COLO829 (cell line): Measurements from ENCODE around the gene DRD5.

Experiments used
- DNase-seq: peaks from one replicate; pipeline ENCODE4 v3.0.0; 2012; ENCODE audit warnings: low spot score

DRD5 gene

GRCh38 chr4:9816285-9816684, 34.9 kb downstream of the DRD5 start:
- no peak for DNase-seq

GRCh38 chr4:9820343-9820742, 38.9 kb downstream of the DRD5 start:
- no peak for DNase-seq

GRCh38 chr4:9825049-9825448, 43.6 kb downstream of the DRD5 start:
- no peak for DNase-seq

GRCh38 chr4:9826551-9826950, 45.1 kb downstream of the DRD5 start:
- DNase-seq, result no peak

- DNase-seq, result no peak
Observed at GRCh38 chr4:9832640-9833039, 51.2 kb downstream of the DRD5 start.

- no peak for DNase-seq
Observed at GRCh38 chr4:9833421-9833820, 52.0 kb downstream of the DRD5 start.
